ENCODE results near the gene C1orf21.

DNA sequence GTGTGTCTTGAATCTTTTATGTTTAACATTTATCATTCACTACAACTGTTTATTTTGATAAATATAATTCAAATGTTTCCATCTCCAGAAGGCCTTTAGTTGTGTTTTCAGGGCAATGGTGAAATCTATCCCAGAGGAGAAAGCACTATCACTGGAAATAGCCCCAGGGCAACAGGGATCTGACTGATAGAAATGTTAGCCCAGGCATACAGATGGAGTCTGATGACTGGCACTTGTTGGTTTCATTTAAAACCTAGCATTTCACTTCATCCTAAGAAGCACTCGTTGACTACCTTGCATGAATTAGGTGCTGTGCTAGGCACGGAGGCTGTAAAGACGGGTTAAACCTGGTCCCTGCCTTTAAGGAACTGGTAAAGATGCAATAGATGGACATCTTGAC lies 103.1 kb downstream of the C1orf21 start:
- TF ChIP-seq TAF1 (IDR thresholded peaks at IDR 0.05; ENCODE audit: low read depth, low read length) (no peak), POLR2A (IDR thresholded peaks at IDR 0.05; ENCODE audit: low read depth, low read length) (no peak), SPI1 (IDR thresholded peaks at IDR 0.05; ENCODE audit: low read depth, low read length) (no peak), PAX5 (IDR thresholded peaks at IDR 0.05; ENCODE audit: insufficient read depth, low read length, severe bottlenecking) (no peak), POLR2AphosphoS5 (IDR thresholded peaks at IDR 0.05; ENCODE audit: low read depth, low read length) (no peak), POU2F2 (IDR thresholded peaks at IDR 0.05; ENCODE audit: low read depth, low read length) (no peak)

Measured in GM12891 (cell line).